IMR-90 (cell line): ENCODE data around the gene LDLRAD3. TPM values are rescaled to one million over a fixed set of nuclear protein-coding genes. Genes with fewer than 3 reads are reported as not detected.

Experiments
- ATAC-seq: fragments of 200-7000 bp; cut with Tn5 transposase; 2 replicates; pipeline ENCODE4 v1.9.1; 2020; ENCODE audit warnings: low read depth, mild to moderate bottlenecking, moderate library complexity
- BruUV-seq: library from RNA; stranded (reverse); fragments of 400-500 nt; replicated peaks from 2 replicates; lab custom pipeline; 2021; lab: Mats Ljungman, UMichigan
- CTCF ChIA-PET: fragments of 300-600 bp; formaldehyde crosslinking; extraction: SDS; loops from one replicate; lab custom pipeline; 2021; ENCODE audit warnings: antibody characterized with exemption; lab: Yijun Ruan, JAX
- POLR2A ChIA-PET: fragments of 300-600 bp; sonication (Branson Sonifier 250); formaldehyde crosslinking; loops from one replicate; lab custom pipeline; 2022; ENCODE audit warnings: antibody characterized with exemption; ENCODE audit not compliant: unreplicated experiment; lab: Charles Lee
- DNase-seq: peaks from one replicate; pipeline ENCODE4 v3.0.0; 2013
- H2AFZ ChIP-seq: replicated peaks from 2 replicates; pipeline ENCODE3; 2013; ENCODE audit warnings: low read length, mild to moderate bottlenecking; ENCODE audit not compliant: poor library complexity
- H2AK5ac ChIP-seq: 2 replicates; pipeline ENCODE4 v1.6.1; 2013; ENCODE audit warnings: low read depth, low read length, inconsistent platforms
- H2AK9ac ChIP-seq: replicated peaks from 2 replicates; pipeline ENCODE3; 2013; ENCODE audit warnings: mild to moderate bottlenecking, low read depth, low read length, moderate library complexity; ENCODE audit not compliant: poor library complexity
- H2BK120ac ChIP-seq: 2 replicates; pipeline ENCODE4 v1.6.1; 2013; ENCODE audit warnings: low read depth, low read length, inconsistent platforms
- H2BK15ac ChIP-seq: 3 replicates; pipeline ENCODE4 v1.6.1; 2013; ENCODE audit warnings: low read depth, low read length, inconsistent platforms
- H2BK20ac ChIP-seq: 2 replicates; pipeline ENCODE4 v1.6.1; 2013; ENCODE audit warnings: low read depth, mild to moderate bottlenecking, inconsistent platforms, low read length, moderate library complexity
- H2BK5ac ChIP-seq: 2 replicates; pipeline ENCODE4 v1.6.1; 2013; ENCODE audit warnings: mild to moderate bottlenecking, low read depth, low read length, inconsistent platforms; ENCODE audit not compliant: poor library complexity, severe bottlenecking
- H3K14ac ChIP-seq: replicated peaks from 2 replicates; pipeline ENCODE4 v1.6.1; 2013; ENCODE audit warnings: low read depth, low read length, inconsistent platforms
- H3K18ac ChIP-seq: 2 replicates; pipeline ENCODE4 v1.6.1; 2013; ENCODE audit warnings: low read depth, low read length, control low read depth
- H3K23ac ChIP-seq: 2 replicates; pipeline ENCODE4 v1.6.1; 2013; ENCODE audit warnings: low read depth, low read length, inconsistent platforms
- H3K27ac ChIP-seq: 2 replicates; pipeline ENCODE4 v1.5.1; 2013; ENCODE audit warnings: mild to moderate bottlenecking, control low read depth, low read length; ENCODE audit not compliant: insufficient read depth
- H3K27me3 ChIP-seq: 2 replicates; pipeline ENCODE4 v1.6.1; 2013; ENCODE audit warnings: low read length; ENCODE audit not compliant: control insufficient read depth, insufficient read depth
- H3K36me3 ChIP-seq: 2 replicates; pipeline ENCODE4 v1.6.1; 2013; ENCODE audit warnings: low read length, mixed read lengths; ENCODE audit not compliant: control insufficient read depth, insufficient read depth
- H3K4ac ChIP-seq: 2 replicates; pipeline ENCODE4 v1.6.1; 2013; ENCODE audit warnings: low read depth, low read length, inconsistent platforms
- H3K4me1 ChIP-seq: 2 replicates; pipeline ENCODE4 v1.6.1; 2013; ENCODE audit warnings: low read length, mixed read lengths; ENCODE audit not compliant: control insufficient read depth, insufficient read depth
- H3K4me2 ChIP-seq: 2 replicates; pipeline ENCODE4 v1.6.1; 2013; ENCODE audit warnings: low read depth, mild to moderate bottlenecking, control low read depth, low read length, moderate library complexity
- H3K4me3 ChIP-seq: 2 replicates; pipeline ENCODE4 v1.5.1; 2013; ENCODE audit warnings: low read depth, mild to moderate bottlenecking, control low read depth, low read length, moderate library complexity; ENCODE audit not compliant: insufficient read depth
- H3K56ac ChIP-seq: 2 replicates; pipeline ENCODE4 v1.6.1; 2013; ENCODE audit warnings: low read length, inconsistent platforms; ENCODE audit not compliant: insufficient read depth; ENCODE audit errors: extremely low read depth
- H3K79me1 ChIP-seq, 2 experiments: 2 replicates each; pipeline ENCODE4 v1.6.1; 2013; ENCODE audit warnings: low read length in 2 of 2, inconsistent platforms in 1 of 2, low read depth in 1 of 2
- H3K9ac ChIP-seq: 2 replicates; pipeline ENCODE4 v1.6.1; 2013; ENCODE audit warnings: low read depth, low read length, control low read depth
- H3K9me1 ChIP-seq: 2 replicates; pipeline ENCODE4 v1.6.1; 2013; ENCODE audit warnings: low read length, inconsistent platforms; ENCODE audit not compliant: insufficient read depth
- H3K9me3 ChIP-seq: 2 replicates; pipeline ENCODE4 v1.6.1; 2013; ENCODE audit warnings: low read length; ENCODE audit not compliant: control insufficient read depth, insufficient read depth
- H4K20me1 ChIP-seq: 2 replicates; pipeline ENCODE4 v1.6.1; 2013; ENCODE audit warnings: low read length, inconsistent platforms; ENCODE audit not compliant: insufficient read depth
- H4K5ac ChIP-seq: 2 replicates; pipeline ENCODE4 v1.6.1; 2013; ENCODE audit warnings: mild to moderate bottlenecking, low read depth, low read length, control low read depth
- H4K8ac ChIP-seq, 2 experiments: 2 replicates each; pipeline ENCODE4 v1.6.1; 2013; ENCODE audit warnings: low read depth in 2 of 2, low read length in 2 of 2, control low read depth in 1 of 2, inconsistent platforms in 1 of 2
- H4K91ac ChIP-seq: 2 replicates; pipeline ENCODE4 v1.6.1; 2013; ENCODE audit warnings: low read depth, low read length, inconsistent platforms; ENCODE audit not compliant: insufficient read depth
- ELK1 ChIP-seq: fragments of 150-350 bp; IDR thresholded peaks from 2 replicates; pipeline ENCODE4 v1.6.1; 2016; ENCODE audit warnings: low read depth, mild to moderate bottlenecking, low read length, moderate library complexity, borderline replicate concordance
- WGBS, 2 experiments: methylation state at CpG; one replicate each; pipeline versions ENCODE4 v1.1.5 to v1.1.7; 2013; ENCODE audit warnings: missing lambda C conversion rate in 2 of 2; ENCODE audit not compliant: insufficient read length in 1 of 2; ENCODE audit errors: extremely low coverage in 2 of 2; 5-methylcytosine and 5-hydroxymethylcytosine counted together
- dilution Hi-C: fragments of 300-500 bp; cut with HindIII; formaldehyde crosslinking; loops from one replicate; pipeline ENCODE4 v1.14.3; 2018; ENCODE audit warnings: low sequenced_read_pairs; ENCODE audit not compliant: unreplicated experiment
- in situ Hi-C: fragments of 300-500 bp; cut with MboI; formaldehyde crosslinking; loops from 3 replicates; pipeline ENCODE4 v1.14.3; 2019; ENCODE audit warnings: low sequenced_read_pairs, inconsistent platforms, mixed read lengths
- intact Hi-C: fragments of 100-400 bp; cut with micrococcal nuclease; formaldehyde crosslinking; loops from 2 replicates; pipeline ENCODE4 v1.10.0; 2022
- polyA plus RNA-seq, 3 experiments: library from polyadenylated mRNA; depleted of rRNA; stranded (reverse); fragments of >200 nt; gene quantifications; 2 replicates each; pipeline ENCODE4 v1.2.3, GENCODE V29; 2012; ENCODE audit warnings: low replicate concordance in 1 of 3
- total RNA-seq: library from RNA; depleted of rRNA; stranded (reverse); fragments of >200 nt; gene quantifications from 2 replicates; pipeline ENCODE4 v1.2.3, GENCODE V29; 2012

LDLRAD3 gene
- total and polyA plus RNA-seq, 2 of the 4 experiments (the other 2 are of a cell fraction): 2.7 to 6.4 TPM

DNA sequence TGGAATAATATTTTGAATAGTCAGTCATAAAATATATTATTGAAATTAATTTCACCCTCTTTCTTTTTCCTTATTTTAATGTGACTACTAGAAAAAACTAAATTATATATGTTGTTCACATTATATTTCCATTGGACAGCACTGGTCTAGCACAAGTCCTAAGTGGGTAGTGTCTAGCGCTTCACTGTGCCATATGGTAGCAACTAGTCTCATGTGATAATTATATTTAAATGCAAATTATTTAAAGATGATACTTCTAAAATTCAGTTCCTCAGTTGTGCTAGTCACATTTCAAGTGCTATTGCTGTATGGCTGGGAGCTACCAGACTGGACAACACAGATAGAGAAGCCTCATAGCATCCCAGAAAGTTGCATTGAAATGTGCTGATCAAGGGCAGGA, 19.1 kb upstream of the LDLRAD3 start:
- Histone ChIP-seq H3K18ac (no peak overlapping the region), H3K56ac (no peak overlapping the region), H2BK5ac (no peak overlapping the region), H2AK9ac (no peak overlapping the region), H4K8ac (no peak overlapping the region), H2BK20ac (no peak overlapping the region), H3K27me3 (peaks cover 6% of the 10 kb centered on the region), H3K9me1 (no peaks in the 10 kb centered on the region), H3K23ac (no peak overlapping the region), H3K4me1 (no peaks in the 10 kb centered on the region), H2AK5ac (no peak overlapping the region), H4K20me1 (no peaks in the 10 kb centered on the region), H4K5ac (no peak overlapping the region), H3K36me3 (no peaks in the 10 kb centered on the region), H2BK15ac (no peak overlapping the region), H3K14ac (no peak overlapping the region), H3K4me3 (no peak overlapping the region), H3K4ac (no peak overlapping the region), H4K91ac (no peak overlapping the region), H3K9ac (no peak overlapping the region), H3K9me3 (no peaks in the 10 kb centered on the region), H3K4me2 (no peak overlapping the region), H2AFZ (no peak overlapping the region), H3K27ac (no peak overlapping the region), H3K79me1 (no peaks in the 10 kb centered on the region), H2BK120ac (no peak overlapping the region)
- TF ChIP-seq ELK1: no peak
- intact Hi-C loops (loop anchor here (5.0 kb wide), 1 partner anchor 78 kb away; no protein-coding TSS in a partner anchor), in situ Hi-C loops (no loop called here), dilution Hi-C loops (no loop called here)
- no TSS peak for BruUV-seq
- no peak for DNase-seq
- no peak for ATAC-seq
- CTCF ChIA-PET: no interaction called here
- no CpG with 5 or more reads among the region's 1 CpG for WGBS, 2 experiments
- POLR2A ChIA-PET: no interaction called here
